ENCODE data around the gene CST11. TPM values are rescaled to one million over a fixed set of nuclear protein-coding genes. Genes with fewer than 3 reads are reported as not detected.

The CST11 gene
- total RNA-seq, 4 donors from 2014 or later = not detected

DNA sequence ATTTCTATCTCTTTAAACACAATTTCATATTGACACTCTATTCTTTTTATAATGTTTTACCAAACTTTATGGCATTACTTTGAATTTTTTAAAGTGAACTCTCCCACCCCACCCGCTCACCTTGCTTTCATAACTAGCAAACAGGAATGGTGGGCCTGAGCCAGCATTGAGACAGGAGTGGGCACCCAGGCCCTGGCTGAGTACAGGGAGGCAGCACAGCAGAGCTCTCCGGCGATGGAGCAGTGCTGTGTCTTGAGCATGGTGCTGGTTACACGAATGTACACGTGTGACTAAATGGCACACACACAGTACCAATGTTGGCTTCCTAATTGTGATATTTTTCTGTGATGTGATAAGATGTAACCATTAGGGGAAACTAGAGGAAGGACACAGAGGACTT, 4.5 kb downstream of the CST11 start:
- Histone ChIP-seq H3K4me3 (no peak overlapping the region), H3K9me3 (no peaks in the 10 kb centered on the region), H3K27me3 (no peaks in the 10 kb centered on the region), H3K4me1 (no peaks in the 10 kb centered on the region), H3K36me3 (no peaks in the 10 kb centered on the region), H3K27ac (no peak overlapping the region)
- TF ChIP-seq, protein P1, sequence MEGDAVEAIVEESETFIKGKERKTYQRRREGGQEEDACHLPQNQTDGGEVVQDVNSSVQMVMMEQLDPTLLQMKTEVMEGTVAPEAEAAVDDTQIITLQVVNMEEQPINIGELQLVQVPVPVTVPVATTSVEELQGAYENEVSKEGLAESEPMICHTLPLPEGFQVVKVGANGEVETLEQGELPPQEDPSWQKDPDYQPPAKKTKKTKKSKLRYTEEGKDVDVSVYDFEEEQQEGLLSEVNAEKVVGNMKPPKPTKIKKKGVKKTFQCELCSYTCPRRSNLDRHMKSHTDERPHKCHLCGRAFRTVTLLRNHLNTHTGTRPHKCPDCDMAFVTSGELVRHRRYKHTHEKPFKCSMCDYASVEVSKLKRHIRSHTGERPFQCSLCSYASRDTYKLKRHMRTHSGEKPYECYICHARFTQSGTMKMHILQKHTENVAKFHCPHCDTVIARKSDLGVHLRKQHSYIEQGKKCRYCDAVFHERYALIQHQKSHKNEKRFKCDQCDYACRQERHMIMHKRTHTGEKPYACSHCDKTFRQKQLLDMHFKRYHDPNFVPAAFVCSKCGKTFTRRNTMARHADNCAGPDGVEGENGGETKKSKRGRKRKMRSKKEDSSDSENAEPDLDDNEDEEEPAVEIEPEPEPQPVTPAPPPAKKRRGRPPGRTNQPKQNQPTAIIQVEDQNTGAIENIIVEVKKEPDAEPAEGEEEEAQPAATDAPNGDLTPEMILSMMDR (IDR thresholded peaks at IDR 0.05) = no peak
- TF ChIP-seq POLR2A (IDR thresholded peaks at IDR 0.05) = no peak
- intact Hi-C loops (cut with DNase I) = no loop called here
- DNase-seq = no peak
- WGBS, 2 donors = 87 to 96% methylated on average over 5 of the region's 5 CpGs

DNA sequence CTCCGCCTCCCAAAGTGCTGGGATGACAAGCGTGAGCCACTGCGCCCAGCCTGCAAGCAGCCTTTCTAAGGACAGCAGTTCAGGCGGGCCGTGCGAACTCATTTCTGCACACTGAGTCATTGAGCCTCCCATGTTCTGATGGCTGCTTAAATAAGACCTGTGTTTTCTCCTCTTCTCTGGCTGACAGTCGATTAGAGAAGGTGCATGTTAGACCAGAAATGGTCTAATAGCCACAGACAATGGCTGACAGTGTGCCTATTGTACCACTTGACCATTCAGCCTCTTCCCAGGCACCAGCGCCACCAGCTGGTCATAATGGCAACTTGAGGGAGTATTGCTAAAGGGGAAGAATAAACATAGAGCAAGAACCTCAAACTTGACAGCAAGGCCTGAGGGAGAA, 6.2 kb downstream of the CST11 start:
- intact Hi-C loops (cut with DNase I) = no loop called here
- WGBS, 2 donors = 66 to 74% methylated on average over 7 to 8 of the region's 8 CpGs
- Histone ChIP-seq H3K36me3 (no peaks in the 10 kb centered on the region), H3K4me3 (no peak overlapping the region), H3K9me3 (no peaks in the 10 kb centered on the region), H3K27me3 (no peaks in the 10 kb centered on the region), H3K27ac (no peak overlapping the region), H3K4me1 (peaks cover 0 to 8% (median 0%) of the 10 kb centered on the region in 3 donors)
- DNase-seq = no peak
- no peak for TF ChIP-seq POLR2A (IDR thresholded peaks at IDR 0.05)
- TF ChIP-seq, protein P1 (IDR thresholded peaks at IDR 0.05) = peak in 5 of 6 experiments; percentile 23 to 46 (median 25)

DNA sequence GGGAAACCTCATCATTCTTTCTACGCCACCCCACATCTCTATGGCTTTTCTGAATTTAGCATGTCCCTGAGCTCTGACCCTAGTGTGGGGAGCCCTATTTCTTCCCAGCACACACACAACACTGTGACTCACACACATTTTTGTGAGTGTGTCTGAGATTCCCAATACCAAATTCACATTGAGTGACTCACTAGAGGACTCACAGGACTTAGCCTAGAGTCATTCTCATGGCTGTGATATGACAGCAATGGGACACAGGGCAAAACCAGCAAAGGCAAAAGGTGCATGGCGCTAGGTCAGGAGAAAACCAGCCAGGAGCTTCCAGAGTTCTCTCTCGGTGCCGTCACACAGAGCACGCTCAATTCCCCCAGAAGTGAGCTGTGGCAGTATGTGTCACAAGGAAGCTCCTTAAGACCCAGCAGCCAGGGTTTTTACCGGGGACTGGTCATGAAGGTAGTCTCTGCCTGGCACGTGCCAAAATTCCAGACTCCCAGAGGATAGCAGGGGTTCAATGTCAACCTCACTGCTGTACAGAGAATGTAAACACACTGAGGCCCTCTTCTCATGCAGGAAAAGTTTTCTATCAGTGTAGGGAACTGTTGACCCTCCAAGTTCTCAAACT, 7.0 kb downstream of the CST11 start:
- Histone ChIP-seq H3K36me3 (no peaks in the 10 kb centered on the region), H3K4me3 (no peak overlapping the region), H3K9me3 (no peaks in the 10 kb centered on the region), H3K4me1 (peaks cover 0 to 8% (median 0%) of the 10 kb centered on the region in 3 donors), H3K27me3 (no peaks in the 10 kb centered on the region), H3K27ac (peak overlapping the region in 1 of 4 donors; percentile 29)
- intact Hi-C loops (cut with DNase I) = no loop called here
- TF ChIP-seq, protein P1 (IDR thresholded peaks at IDR 0.05) = no peak
- TF ChIP-seq POLR2A (IDR thresholded peaks at IDR 0.05) = no peak
- no peak for DNase-seq
- 81 to 82% methylated on average over 6 to 7 of the region's 7 CpGs for WGBS, 2 donors

DNA sequence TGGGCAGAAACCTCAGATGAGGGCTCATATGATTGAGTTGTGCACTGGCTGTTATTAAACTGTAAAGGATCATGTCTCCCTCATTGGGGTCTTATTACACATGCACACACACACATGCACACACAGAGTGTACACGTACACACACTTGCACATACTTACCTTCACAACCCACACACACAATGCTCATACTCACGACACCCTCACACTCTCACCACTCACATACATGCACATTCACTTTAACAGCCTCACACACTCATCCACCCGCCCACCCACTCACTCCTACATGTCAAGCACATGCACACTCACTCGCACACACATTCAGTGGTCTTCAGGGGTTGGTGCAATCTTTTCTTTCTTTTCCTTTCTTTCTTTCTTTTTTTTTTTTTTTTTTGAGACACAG, 7.8 kb downstream of the CST11 start:
- Histone ChIP-seq H3K4me3 (no peak overlapping the region), H3K27me3 (no peaks in the 10 kb centered on the region), H3K36me3 (no peaks in the 10 kb centered on the region), H3K27ac (no peak overlapping the region), H3K9me3 (no peaks in the 10 kb centered on the region), H3K4me1 (peaks cover 0 to 8% (median 0%) of the 10 kb centered on the region in 3 donors)
- DNase-seq = no peak
- WGBS, 2 donors = 64 to 78% methylated on average over 4 of the region's 4 CpGs
- intact Hi-C loops (cut with DNase I) = loop anchor here (5.0 kb wide), 1 partner anchor 162 kb away; the partner anchor contains the start of gene CST9
- no peak for TF ChIP-seq POLR2A (IDR thresholded peaks at IDR 0.05)
- TF ChIP-seq, protein P1 (IDR thresholded peaks at IDR 0.05) = no peak

DNA sequence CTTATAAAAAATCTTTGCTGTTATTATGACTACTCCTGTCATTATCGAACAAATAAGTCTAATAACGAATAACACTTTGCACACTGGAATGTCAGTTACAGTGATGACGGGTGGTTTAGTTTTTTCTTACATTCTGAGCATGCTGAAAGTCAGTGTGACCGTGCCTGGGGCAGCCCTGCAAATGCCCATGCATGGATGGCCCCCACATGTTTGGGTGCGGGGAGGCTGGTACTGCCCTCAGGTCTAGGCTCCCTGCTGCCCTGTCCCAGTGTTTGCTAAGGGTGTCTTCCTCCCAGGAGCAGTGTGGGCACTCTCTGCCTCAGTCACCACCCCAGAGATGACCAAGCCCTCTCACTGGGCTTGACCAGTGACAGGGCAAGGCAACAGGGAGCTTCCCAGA, 10.2 kb downstream of the CST11 start:
- intact Hi-C loops (cut with DNase I) = loop anchor here (5.0 kb wide), 1 partner anchor 165 kb away; the partner anchor contains the start of gene CST9
- no peaks in the 10 kb centered on the region for H3K36me3 ChIP-seq
- TF ChIP-seq, protein P1 (IDR thresholded peaks at IDR 0.05) = no peak
- TF ChIP-seq POLR2A (IDR thresholded peaks at IDR 0.05) = no peak
- H3K27me3 ChIP-seq = no peaks in the 10 kb centered on the region
- H3K4me1 ChIP-seq = peaks cover 0 to 8% (median 0%) of the 10 kb centered on the region in 3 donors
- no peaks in the 10 kb centered on the region for H3K9me3 ChIP-seq
- H3K4me3 ChIP-seq = no peak overlapping the region
- no peak for DNase-seq
- WGBS, 2 donors = 64 to 72% methylated on average over 4 to 5 of the region's 5 CpGs
- no peak overlapping the region for H3K27ac ChIP-seq

Data from esophagus squamous epithelium (tissue), 5 donors.